A673 (cell line): ENCODE results near the gene PSD2. TPM values are rescaled to one million over a fixed set of nuclear protein-coding genes. Genes with fewer than 3 reads are reported as not detected.

Experiments used
- BruUV-seq: library from RNA; stranded (reverse); fragments of 400-500 nt; replicated peaks from 2 replicates; lab custom pipeline; 2021; lab: Mats Ljungman, UMichigan
- CTCF ChIA-PET: fragments of 300-600 bp; sonication (Branson Sonifier 250); formaldehyde crosslinking; loops from one replicate; lab custom pipeline; 2022; ENCODE audit warnings: antibody characterized with exemption; lab: Charles Lee
- POLR2A ChIA-PET: fragments of 300-600 bp; sonication (Branson Sonifier 250); formaldehyde crosslinking; loops from one replicate; lab custom pipeline; 2022; ENCODE audit warnings: antibody characterized with exemption; ENCODE audit not compliant: low non-redundant PET; lab: Charles Lee
- DNase-seq: peaks from one replicate; pipeline ENCODE4 v3.0.0-alpha.2; 2015; ENCODE audit warnings: low spot score
- H3K27ac ChIP-seq: fragments of 200-600 bp; sonication (generic); 2 replicates; pipeline ENCODE4 v1.5.1; 2016; ENCODE audit warnings: mixed run types, low read depth, mild to moderate bottlenecking, mixed read lengths, antibody characterized with exemption, low read length; ENCODE audit not compliant: poor library complexity, severe bottlenecking
- H3K27me3 ChIP-seq: fragments of 200-600 bp; sonication (generic); replicated peaks from 2 replicates; pipeline ENCODE4 v1.6.1; 2017; ENCODE audit warnings: mixed run types, low read depth, mild to moderate bottlenecking, mixed read lengths, antibody characterized with exemption, low read length; ENCODE audit not compliant: insufficient read depth, poor library complexity
- H3K36me3 ChIP-seq: fragments of 200-600 bp; sonication (generic); 2 replicates; pipeline ENCODE4 v1.6.1; 2016; ENCODE audit warnings: mixed run types, mild to moderate bottlenecking, mixed read lengths, antibody characterized with exemption, low read length; ENCODE audit not compliant: insufficient read depth, poor library complexity, severe bottlenecking
- H3K4me1 ChIP-seq: fragments of 200-600 bp; sonication (generic); 2 replicates; pipeline ENCODE4 v1.6.1; 2017; ENCODE audit warnings: mixed run types, mild to moderate bottlenecking, mixed read lengths, antibody characterized with exemption, low read length; ENCODE audit not compliant: insufficient read depth, poor library complexity, severe bottlenecking
- H3K4me3 ChIP-seq: fragments of 200-600 bp; sonication (generic); 2 replicates; pipeline ENCODE4 v1.5.1; 2016; ENCODE audit warnings: low read depth, mixed run types, mild to moderate bottlenecking, mixed read lengths, low read length; ENCODE audit not compliant: poor library complexity, severe bottlenecking
- H3K9me3 ChIP-seq: fragments of 200-600 bp; sonication (generic); 2 replicates; pipeline ENCODE4 v1.6.1; 2016; ENCODE audit warnings: mixed run types, low read depth, mild to moderate bottlenecking, mixed read lengths, antibody characterized with exemption, low read length; ENCODE audit not compliant: poor library complexity, severe bottlenecking
- CTCF ChIP-seq: fragments of 300-800, 200-600 bp; sonication (generic); conservative IDR thresholded peaks from 2 replicates; pipeline ENCODE4 v1.5.1; 2017; ENCODE audit warnings: low read depth, mild to moderate bottlenecking, antibody characterized with exemption, low read length, moderate library complexity, mixed read lengths
- EZH2 ChIP-seq: fragments of 200-600 bp; sonication (generic); IDR thresholded peaks from 2 replicates; pipeline ENCODE4 v1.6.1; 2017; ENCODE audit warnings: borderline replicate concordance, low read depth, mild to moderate bottlenecking, mixed read lengths, antibody characterized with exemption, low read length; ENCODE audit not compliant: poor library complexity, severe bottlenecking
- intact Hi-C: fragments of 100-400 bp; cut with micrococcal nuclease; formaldehyde crosslinking; loops from one replicate; pipeline ENCODE4 v1.10.0; 2022; ENCODE audit not compliant: unreplicated experiment
- total RNA-seq: library from RNA; stranded (reverse); gene quantifications from 2 replicates; pipeline ENCODE4 v1.2.3, GENCODE V29; 2021

PSD2 gene
- total RNA-seq, 1 experiment from 2014 or later: 0.26 TPM

GRCh38 chr5:139751236-139751635, 44.4 kb upstream of the PSD2 start:
- H3K27me3 ChIP-seq: no peaks in the 10 kb centered on the region
- CTCF ChIA-PET: interaction anchor here (1.7 kb wide), 1 partner anchor 14 kb away, joined by 5 read pairs; no protein-coding TSS in a partner anchor

GRCh38 chr5:139752506-139753473, 42.8 kb upstream of the PSD2 start:
- H3K27me3 ChIP-seq: no peaks in the 10 kb centered on the region
- DNase-seq: peak; percentile 64
- H3K4me3 ChIP-seq: no peak overlapping the region
- ChIA-PET CTCF (interaction anchor here (0.8 to 2.0 kb wide), 2 partner anchors 13 to 23 kb away, joined by 6 read pairs; no protein-coding TSS in a partner anchor), POLR2A (interaction anchor here (0.6 to 0.7 kb wide), 2 partner anchors 92 to 317 kb away, joined by 3 read pairs; no protein-coding TSS in a partner anchor)
- TF ChIP-seq CTCF (no peak), EZH2 (no peak)
- no TSS peak for BruUV-seq
- no peaks in the 10 kb centered on the region for H3K36me3 ChIP-seq
- no peak overlapping the region for H3K27ac ChIP-seq
- peaks cover 25% of the 10 kb centered on the region for H3K4me1 ChIP-seq
- H3K9me3 ChIP-seq: no peaks in the 10 kb centered on the region
- intact Hi-C loops: no loop called here

More at GRCh38 chr5:139751236-139751635, 44.4 kb upstream of the PSD2 start:
- Histone ChIP-seq H3K36me3 (no peaks in the 10 kb centered on the region), H3K27ac (no peak overlapping the region), H3K4me1 (peaks cover 40% of the 10 kb centered on the region), H3K4me3 (no peak overlapping the region), H3K9me3 (no peaks in the 10 kb centered on the region)
- intact Hi-C loops: no loop called here
- TF ChIP-seq CTCF (no peak), EZH2 (no peak)
- DNase-seq: no peak
- BruUV-seq: no TSS peak
- POLR2A ChIA-PET: interaction anchor here (0.5 kb wide), 1 partner anchor 1212 kb away, joined by 3 read pairs; no protein-coding TSS in a partner anchor

- CTCF ChIA-PET: interaction anchor here (0.8 kb wide), 1 partner anchor 31 kb away, joined by 3 read pairs; no protein-coding TSS in a partner anchor
- TF ChIP-seq EZH2 (no peak), CTCF (no peak)
- Histone ChIP-seq H3K9me3 (no peaks in the 10 kb centered on the region), H3K36me3 (no peaks in the 10 kb centered on the region), H3K27ac (no peak overlapping the region), H3K27me3 (no peaks in the 10 kb centered on the region), H3K4me3 (peak overlapping the region; percentile 36), H3K4me1 (peaks cover 23% of the 10 kb centered on the region)
- no TSS peak for BruUV-seq
- POLR2A ChIA-PET: no interaction called here
- intact Hi-C loops: no loop called here
- no peak for DNase-seq
Measured at GRCh38 chr5:139755892-139756671, 39.5 kb upstream of the PSD2 start.
